ENCODE results near the gene SLC35D3.

GRCh38 chr6:136945072-136945471 lies 23.0 kb downstream of the SLC35D3 start:
- TF ChIP-seq POLR2A (IDR thresholded peaks at IDR 0.05) (no peak), CTCF (IDR thresholded peaks at IDR 0.05) (no peak), POLR2AphosphoS5 (IDR thresholded peaks at IDR 0.05) (no peak)

Measured in sigmoid colon (tissue), 4 donors.